HepG2 (cell line): ENCODE results near the gene CPLX1. TPM values are rescaled to one million over a fixed set of nuclear protein-coding genes. Genes with fewer than 3 reads are reported as not detected.
A peak's percentile ranks its signal among the peaks of the same experiment; 100 is the strongest.

ENCODE experiments used
- DRAP1 ChIP-seq: IDR thresholded peaks from 2 replicates; pipeline ENCODE4 v1.6.1; 2016; ENCODE audit warnings: missing genetic modification reagents, missing compliant biosample characterization
- HNRNPK ChIP-seq: fragments of 200-400 bp; formaldehyde crosslinking; IDR thresholded peaks from 2 replicates; pipeline ENCODE4 v1.6.1; 2018; ENCODE audit warnings: low read length, low read depth, moderate library complexity, mild to moderate bottlenecking; ENCODE audit not compliant: poor library complexity, severe bottlenecking
- NCOR1 ChIP-seq: fragments of 200-600 bp; sonication (generic); IDR thresholded peaks from 2 replicates; pipeline ENCODE4 v1.7.0; 2017; ENCODE audit warnings: antibody characterized with exemption, low read length, borderline replicate concordance
- NFIC ChIP-seq: IDR thresholded peaks from 2 replicates; pipeline ENCODE4 v1.6.1; 2012; ENCODE audit warnings: mild to moderate bottlenecking, low read length, inconsistent platforms
- PAWR ChIP-seq: sonication (generic); formaldehyde crosslinking; IDR thresholded peaks from 2 replicates; pipeline ENCODE4 v1.4.0; 2020; ENCODE audit warnings: missing genetic modification reagents, mild to moderate bottlenecking, borderline replicate concordance
- PHB2 ChIP-seq: fragments of 450-650 bp; IDR thresholded peaks from 2 replicates; pipeline ENCODE4 v1.6.1; 2018; ENCODE audit not compliant: partially characterized antibody
- POLR2AphosphoS5 ChIP-seq: IDR thresholded peaks from 2 replicates; pipeline ENCODE4 v1.6.1; 2012; ENCODE audit warnings: low read depth, low read length
- RORA ChIP-seq: sonication (generic); formaldehyde crosslinking; IDR thresholded peaks from 2 replicates; pipeline ENCODE4 v1.5.0; 2020; ENCODE audit warnings: mild to moderate bottlenecking, missing genetic modification reagents, moderate library complexity
- SUZ12 ChIP-seq: fragments of 150-350 bp; IDR thresholded peaks from 2 replicates; pipeline ENCODE4 v1.6.1; 2014; ENCODE audit warnings: low read depth, low read length
- ZFP37 ChIP-seq: sonication (generic); formaldehyde crosslinking; IDR thresholded peaks from 2 replicates; pipeline ENCODE4 v1.4.0; 2020; ENCODE audit warnings: missing genetic modification reagents, borderline replicate concordance
- ZNF280D ChIP-seq: sonication (generic); formaldehyde crosslinking; IDR thresholded peaks from 2 replicates; pipeline ENCODE4 v1.5.1; 2020; ENCODE audit warnings: mild to moderate bottlenecking, missing genetic modification reagents
- ZNF382 ChIP-seq: sonication (generic); formaldehyde crosslinking; IDR thresholded peaks from 2 replicates; pipeline ENCODE4 v1.5.0; 2020; ENCODE audit warnings: missing genetic modification reagents, mild to moderate bottlenecking, borderline replicate concordance
- ZNF564 ChIP-seq: sonication (generic); formaldehyde crosslinking; IDR thresholded peaks from 2 replicates; pipeline ENCODE4 v1.8.1; 2023; ENCODE audit warnings: mild to moderate bottlenecking, missing genetic modification reagents
- ZNF770 ChIP-seq: sonication (generic); formaldehyde crosslinking; IDR thresholded peaks from 2 replicates; pipeline ENCODE4 v1.5.0; 2020; ENCODE audit warnings: mild to moderate bottlenecking, missing genetic modification reagents
- ZNF850 ChIP-seq: sonication (generic); formaldehyde crosslinking; conservative IDR thresholded peaks from 2 replicates; pipeline ENCODE4 v1.9.0; 2021; ENCODE audit warnings: mild to moderate bottlenecking, missing genetic modification reagents
- polyA plus RNA-seq, 8 experiments: library from polyadenylated mRNA; depleted of rRNA in 3 of 8; stranded (reverse) in 7 of 8; unstranded in 1 of 8; fragments of >200 nt; fragmentation: Illumina TruSeq in 4 of 8; extraction: Trizol in 4 of 8; gene quantifications; 2 replicates each; pipeline versions ENCODE4 v1.2.1 to v1.2.3, GENCODE V29; 2011 to 2016; ENCODE audit warnings: low read depth in 4 of 8, missing spikeins in 1 of 8, mixed read lengths in 1 of 8; ENCODE audit not compliant: insufficient read depth in 1 of 8
- total RNA-seq, 5 experiments: library from RNA; depleted of rRNA; stranded (reverse); fragments of >200 nt; fragmentation: Illumina TruSeq; extraction: Trizol; gene quantifications; 2 replicates each; pipeline ENCODE4 v1.2.3, GENCODE V29; 2016; ENCODE audit warnings: low read depth in 1 of 5
- TF ChIP-seq, protein P1 (sequence below): sonication (generic); formaldehyde crosslinking; IDR thresholded peaks from 2 replicates; pipeline ENCODE4; 2020; ENCODE audit warnings: missing genetic modification reagents, mild to moderate bottlenecking, borderline replicate concordance
- TF ChIP-seq, protein P2 (sequence below): sonication (generic); formaldehyde crosslinking; conservative IDR thresholded peaks from 2 replicates; pipeline ENCODE4 v1.4.0; 2020; ENCODE audit warnings: missing genetic modification reagents
- TF ChIP-seq, protein P3 (sequence below): IDR thresholded peaks from 2 replicates; pipeline ENCODE4 v1.6.1; 2016; ENCODE audit warnings: missing compliant biosample characterization, missing genetic modification reagents, borderline replicate concordance

CPLX1 gene
- total and polyA plus RNA-seq, 2 of the 13 experiments (the other 11 are each of a cell fraction or from before 2014, with no cell fraction given): 0.18 TPM

GRCh38 chr4:781493-782216 is 44.3 kb downstream of the CPLX1 start (continued):
- TF ChIP-seq, protein P1, sequence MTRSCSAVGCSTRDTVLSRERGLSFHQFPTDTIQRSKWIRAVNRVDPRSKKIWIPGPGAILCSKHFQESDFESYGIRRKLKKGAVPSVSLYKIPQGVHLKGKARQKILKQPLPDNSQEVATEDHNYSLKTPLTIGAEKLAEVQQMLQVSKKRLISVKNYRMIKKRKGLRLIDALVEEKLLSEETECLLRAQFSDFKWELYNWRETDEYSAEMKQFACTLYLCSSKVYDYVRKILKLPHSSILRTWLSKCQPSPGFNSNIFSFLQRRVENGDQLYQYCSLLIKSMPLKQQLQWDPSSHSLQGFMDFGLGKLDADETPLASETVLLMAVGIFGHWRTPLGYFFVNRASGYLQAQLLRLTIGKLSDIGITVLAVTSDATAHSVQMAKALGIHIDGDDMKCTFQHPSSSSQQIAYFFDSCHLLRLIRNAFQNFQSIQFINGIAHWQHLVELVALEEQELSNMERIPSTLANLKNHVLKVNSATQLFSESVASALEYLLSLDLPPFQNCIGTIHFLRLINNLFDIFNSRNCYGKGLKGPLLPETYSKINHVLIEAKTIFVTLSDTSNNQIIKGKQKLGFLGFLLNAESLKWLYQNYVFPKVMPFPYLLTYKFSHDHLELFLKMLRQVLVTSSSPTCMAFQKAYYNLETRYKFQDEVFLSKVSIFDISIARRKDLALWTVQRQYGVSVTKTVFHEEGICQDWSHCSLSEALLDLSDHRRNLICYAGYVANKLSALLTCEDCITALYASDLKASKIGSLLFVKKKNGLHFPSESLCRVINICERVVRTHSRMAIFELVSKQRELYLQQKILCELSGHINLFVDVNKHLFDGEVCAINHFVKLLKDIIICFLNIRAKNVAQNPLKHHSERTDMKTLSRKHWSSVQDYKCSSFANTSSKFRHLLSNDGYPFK (CRISPR knock-in tag): no peak
- TF ChIP-seq SUZ12: no peak
- no peak; the same call in 1 of the 2 replicates for TF ChIP-seq NCOR1
- no peak for TF ChIP-seq NFIC
- TF ChIP-seq, protein P2, sequence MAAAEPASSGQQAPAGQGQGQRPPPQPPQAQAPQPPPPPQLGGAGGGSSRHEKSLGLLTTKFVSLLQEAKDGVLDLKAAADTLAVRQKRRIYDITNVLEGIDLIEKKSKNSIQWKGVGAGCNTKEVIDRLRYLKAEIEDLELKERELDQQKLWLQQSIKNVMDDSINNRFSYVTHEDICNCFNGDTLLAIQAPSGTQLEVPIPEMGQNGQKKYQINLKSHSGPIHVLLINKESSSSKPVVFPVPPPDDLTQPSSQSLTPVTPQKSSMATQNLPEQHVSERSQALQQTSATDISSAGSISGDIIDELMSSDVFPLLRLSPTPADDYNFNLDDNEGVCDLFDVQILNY: no peak
- no peak for TF ChIP-seq PHB2
- TF ChIP-seq, protein P3, sequence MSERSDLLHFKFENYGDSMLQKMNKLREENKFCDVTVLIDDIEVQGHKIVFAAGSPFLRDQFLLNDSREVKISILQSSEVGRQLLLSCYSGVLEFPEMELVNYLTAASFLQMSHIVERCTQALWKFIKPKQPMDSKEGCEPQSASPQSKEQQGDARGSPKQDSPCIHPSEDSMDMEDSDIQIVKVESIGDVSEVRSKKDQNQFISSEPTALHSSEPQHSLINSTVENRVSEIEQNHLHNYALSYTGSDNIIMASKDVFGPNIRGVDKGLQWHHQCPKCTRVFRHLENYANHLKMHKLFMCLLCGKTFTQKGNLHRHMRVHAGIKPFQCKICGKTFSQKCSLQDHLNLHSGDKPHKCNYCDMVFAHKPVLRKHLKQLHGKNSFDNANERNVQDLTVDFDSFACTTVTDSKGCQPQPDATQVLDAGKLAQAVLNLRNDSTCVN (CRISPR knock-in tag): no peak; the same call in 1 of the 2 replicates
- peak; percentile 70; the same call in 1 of the 2 replicates for TF ChIP-seq DRAP1 (CRISPR knock-in tag)
- no peak for TF ChIP-seq ZNF770 (CRISPR knock-in tag)
- TF ChIP-seq RORA (CRISPR knock-in tag): no peak
- TF ChIP-seq ZNF850 (CRISPR knock-in tag): no peak
- no peak for TF ChIP-seq ZNF382
- no peak for TF ChIP-seq ZNF564
- TF ChIP-seq POLR2AphosphoS5: peak; percentile 89
- TF ChIP-seq ZNF280D (CRISPR knock-in tag): 0 out of 2 replicates have a peak, but pooled peaks have one; percentile 69
- TF ChIP-seq HNRNPK: no peak
- TF ChIP-seq PAWR (CRISPR knock-in tag): no peak
- no peak for TF ChIP-seq ZFP37 (CRISPR knock-in tag)
